ENCODE measurements around the gene PRKD1. TPM values are rescaled to one million over a fixed set of nuclear protein-coding genes. Genes with fewer than 3 reads are reported as not detected.

The PRKD1 gene
- total RNA-seq, 4 donors from 2014 or later = 1.2 to 6.7 (median 2.3) TPM

- WGBS, 2 donors = 66 to 69% methylated on average over 2 of the region's 2 CpGs
- no peak for TF ChIP-seq POLR2A (IDR thresholded peaks at IDR 0.05)
- no peak for TF ChIP-seq CTCF (IDR thresholded peaks at IDR 0.05)
- intact Hi-C loops (cut with DNase I; ENCODE audit: low total_unique reads) = no loop called here
- no peak overlapping the region for H3K4me3 ChIP-seq (ENCODE audit: low read depth, poor library complexity, severe bottlenecking)
- DNase-seq (ENCODE audit: low spot score in 2 of 2) = no peak
These were observed 29.2 kb downstream of the PRKD1 start for GRCh38 chr14:29898470-29898869.

- no peak for TF ChIP-seq CTCF (IDR thresholded peaks at IDR 0.05)
- TF ChIP-seq POLR2A (IDR thresholded peaks at IDR 0.05) = no peak
- no peak overlapping the region for H3K4me3 ChIP-seq (ENCODE audit: low read depth, poor library complexity, severe bottlenecking)
- no peak for DNase-seq (ENCODE audit: low spot score in 2 of 2)
- 98% methylated on average over 1 of the region's 1 CpG for WGBS, 2 donors
- intact Hi-C loops (cut with DNase I; ENCODE audit: low total_unique reads) = no loop called here
These were observed 30.5 kb downstream of the PRKD1 start for GRCh38 chr14:29897181-29897580.

- 78 to 85% methylated on average over 4 of the region's 4 CpGs for WGBS, 2 donors
- intact Hi-C loops (cut with DNase I; ENCODE audit: low total_unique reads) = no loop called here
- TF ChIP-seq CTCF (IDR thresholded peaks at IDR 0.05) (no peak), POLR2A (IDR thresholded peaks at IDR 0.05) (no peak)
These were observed 31.3 kb downstream of the PRKD1 start for GRCh38 chr14:29896354-29896821.

GRCh38 chr14:29895591-29896083, 32.0 kb downstream of the PRKD1 start:
- TF ChIP-seq CTCF (IDR thresholded peaks at IDR 0.05) = no peak
- no peak for TF ChIP-seq POLR2A (IDR thresholded peaks at IDR 0.05)
- 65 to 73% methylated on average over 7 of the region's 7 CpGs for WGBS, 2 donors
- DNase-seq (ENCODE audit: low spot score in 2 of 2) = no peak
- no peak overlapping the region for H3K4me3 ChIP-seq (ENCODE audit: low read depth, poor library complexity, severe bottlenecking)
- intact Hi-C loops (cut with DNase I; ENCODE audit: low total_unique reads) = no loop called here

More at GRCh38 chr14:29896354-29896821, 31.3 kb downstream of the PRKD1 start:
- no peak overlapping the region for H3K4me3 ChIP-seq (ENCODE audit: low read depth, poor library complexity, severe bottlenecking)
- no peak for DNase-seq (ENCODE audit: low spot score in 2 of 2)

GRCh38 chr14:29893989-29894388, 33.7 kb downstream of the PRKD1 start:
- TF ChIP-seq CTCF (IDR thresholded peaks at IDR 0.05) = no peak
- no peak for TF ChIP-seq POLR2A (IDR thresholded peaks at IDR 0.05)
- no peak for DNase-seq (ENCODE audit: low spot score in 2 of 2)
- 96 to 98% methylated on average over 3 of the region's 3 CpGs for WGBS, 2 donors
- intact Hi-C loops (cut with DNase I; ENCODE audit: low total_unique reads) = no loop called here
- H3K4me3 ChIP-seq (ENCODE audit: low read depth, poor library complexity, severe bottlenecking) = no peak overlapping the region

GRCh38 chr14:29892327-29892726, 35.3 kb downstream of the PRKD1 start:
- no peak for DNase-seq (ENCODE audit: low spot score in 2 of 2)
- intact Hi-C loops (cut with DNase I; ENCODE audit: low total_unique reads) = no loop called here

More at GRCh38 chr14:29892327-29892726, 35.3 kb downstream of the PRKD1 start:
- H3K4me3 ChIP-seq (ENCODE audit: low read depth, poor library complexity, severe bottlenecking) = no peak overlapping the region
- TF ChIP-seq POLR2A (IDR thresholded peaks at IDR 0.05) (no peak), CTCF (IDR thresholded peaks at IDR 0.05) (no peak)
